Activated B cell treated with CpG ODN at 0.5 μM for 24 hours (primary cell): ENCODE data around the gene FSTL4. TPM values are rescaled to one million over a fixed set of nuclear protein-coding genes. Genes with fewer than 3 reads are reported as not detected.

ENCODE experiments used
- ATAC-seq: fragments of 200-7000 bp; cut with Tn5 transposase; one replicate; pipeline ENCODE4 v1.10.0; 2021; ENCODE audit warnings: low read depth, mild to moderate bottlenecking, moderate library complexity
- CTCF ChIA-PET: fragments of 350-600 bp; sonication (Branson Sonifier 250); formaldehyde crosslinking; loops from one replicate; lab custom pipeline; 2021; ENCODE audit warnings: antibody characterized with exemption; lab: Charles Lee
- POLR2A ChIA-PET: fragments of 350-600 bp; sonication (Branson Sonifier 250); formaldehyde crosslinking; loops from one replicate; lab custom pipeline; 2021; ENCODE audit warnings: antibody characterized with exemption; lab: Charles Lee
- DNase-seq: peaks from one replicate; pipeline ENCODE4 v3.0.0; 2022
- H3K27ac Mint-ChIP-seq: one replicate; pipeline ENCODE4 v1.8.0; 2020; ENCODE audit warnings: mixed read lengths
- H3K27me3 Mint-ChIP-seq: one replicate; pipeline ENCODE4 v1.8.0; 2021; ENCODE audit warnings: mixed read lengths
- H3K36me3 Mint-ChIP-seq: one replicate; pipeline ENCODE4 v1.8.0; 2021; ENCODE audit warnings: low read depth, mixed read lengths
- H3K4me1 Mint-ChIP-seq: one replicate; pipeline ENCODE4 v1.8.0; 2021; ENCODE audit warnings: mixed read lengths
- H3K4me3 Mint-ChIP-seq: one replicate; pipeline ENCODE4 v1.8.0; 2020; ENCODE audit warnings: mild to moderate bottlenecking, mixed read lengths
- H3K9me3 Mint-ChIP-seq: one replicate; pipeline ENCODE4 v1.8.0; 2020; ENCODE audit warnings: mixed read lengths
- CTCF ChIP-seq: fragments of 200-600 bp; IDR thresholded peaks from one replicate; pipeline ENCODE4 v1.8.0; 2022; ENCODE audit warnings: antibody characterized with exemption, mild to moderate bottlenecking
- intact Hi-C: fragments of 100-400 bp; cut with micrococcal nuclease; formaldehyde crosslinking; loops from one replicate; pipeline ENCODE4 v1.15.1; 2024
- total RNA-seq: library from RNA; stranded (reverse); gene quantifications from 2 replicates; pipeline ENCODE4 v1.2.3, GENCODE V29; 2022

The FSTL4 gene
- total RNA-seq, 1 donor from 2014 or later, result 1.7 TPM

GRCh38 chr5:133653760-133654049, 41.4 kb upstream of the FSTL4 start:
- TF ChIP-seq CTCF, result no peak
- Mint-ChIP-seq H3K4me1 (peaks cover 8% of the 10 kb centered on the region), H3K27ac (no peak overlapping the region), H3K4me3 (no peak overlapping the region), H3K27me3 (peaks cover 13% of the 10 kb centered on the region), H3K9me3 (peaks cover 5% of the 10 kb centered on the region), H3K36me3 (no peaks in the 10 kb centered on the region)
- ATAC-seq (no peak), DNase-seq (no peak)
- POLR2A ChIA-PET, result no interaction called here
- CTCF ChIA-PET, result no interaction called here
- intact Hi-C loops, result no loop called here

GRCh38 chr5:133652951-133653759, 40.8 kb upstream of the FSTL4 start:
- TF ChIP-seq CTCF, result no peak
- Mint-ChIP-seq H3K36me3 (no peaks in the 10 kb centered on the region), H3K4me1 (peaks cover 2% of the 10 kb centered on the region), H3K4me3 (no peak overlapping the region), H3K27ac (no peak overlapping the region), H3K27me3 (peaks cover 14% of the 10 kb centered on the region), H3K9me3 (peaks cover 5% of the 10 kb centered on the region)
- DNase-seq (no peak), ATAC-seq (no peak)
- intact Hi-C loops, result no loop called here
- CTCF ChIA-PET, result no interaction called here
- POLR2A ChIA-PET, result no interaction called here

GRCh38 chr5:133644000-133644865, 31.9 kb upstream of the FSTL4 start:
- DNase-seq (no peak), ATAC-seq (no peak)
- Mint-ChIP-seq H3K4me1 (peaks cover 9% of the 10 kb centered on the region), H3K9me3 (no peaks in the 10 kb centered on the region), H3K36me3 (no peaks in the 10 kb centered on the region), H3K27me3 (peaks cover 19% of the 10 kb centered on the region), H3K4me3 (no peak overlapping the region), H3K27ac (no peak overlapping the region)
- intact Hi-C loops, result no loop called here
- TF ChIP-seq CTCF, result no peak
- CTCF ChIA-PET, result no interaction called here
- POLR2A ChIA-PET, result no interaction called here

- CTCF ChIA-PET, result no interaction called here
- no peak for TF ChIP-seq CTCF
These were observed 31.0 kb upstream of the FSTL4 start for GRCh38 chr5:133643365-133643764.

GRCh38 chr5:133642153-133642722, 29.9 kb upstream of the FSTL4 start:
- no peak overlapping the region for H3K4me3 Mint-ChIP-seq
- ChIA-PET POLR2A (interaction anchor here (0.7 kb wide), 1 partner anchor 14 kb away, joined by 3 read pairs; no protein-coding TSS in a partner anchor), CTCF (no interaction called here)
- no peak overlapping the region for H3K27ac Mint-ChIP-seq
- H3K4me1 Mint-ChIP-seq, result peaks cover 9% of the 10 kb centered on the region
- ATAC-seq (no peak), DNase-seq (no peak)
- no peaks in the 10 kb centered on the region for H3K9me3 Mint-ChIP-seq
- intact Hi-C loops, result no loop called here
- no peaks in the 10 kb centered on the region for H3K36me3 Mint-ChIP-seq
- peaks cover 25% of the 10 kb centered on the region for H3K27me3 Mint-ChIP-seq
- TF ChIP-seq CTCF, result no peak

More at GRCh38 chr5:133643365-133643764, 31.0 kb upstream of the FSTL4 start:
- POLR2A ChIA-PET, result no interaction called here
- H3K4me3 Mint-ChIP-seq, result no peak overlapping the region
- H3K9me3 Mint-ChIP-seq, result no peaks in the 10 kb centered on the region
- intact Hi-C loops, result no loop called here
- H3K27ac Mint-ChIP-seq, result no peak overlapping the region
- no peak for ATAC-seq
- no peaks in the 10 kb centered on the region for H3K36me3 Mint-ChIP-seq
- peaks cover 20% of the 10 kb centered on the region for H3K27me3 Mint-ChIP-seq
- DNase-seq, result no peak
- peaks cover 9% of the 10 kb centered on the region for H3K4me1 Mint-ChIP-seq
